GM21515 (cell line): ENCODE measurements around the gene CACNG5.

Experiments used
- ATAC-seq: cut with Tn5 transposase; IDR thresholded peaks from one replicate; pipeline ENCODE4 v1.9.1; 2021; ENCODE audit not compliant: unreplicated experiment

CACNG5 gene

DNA sequence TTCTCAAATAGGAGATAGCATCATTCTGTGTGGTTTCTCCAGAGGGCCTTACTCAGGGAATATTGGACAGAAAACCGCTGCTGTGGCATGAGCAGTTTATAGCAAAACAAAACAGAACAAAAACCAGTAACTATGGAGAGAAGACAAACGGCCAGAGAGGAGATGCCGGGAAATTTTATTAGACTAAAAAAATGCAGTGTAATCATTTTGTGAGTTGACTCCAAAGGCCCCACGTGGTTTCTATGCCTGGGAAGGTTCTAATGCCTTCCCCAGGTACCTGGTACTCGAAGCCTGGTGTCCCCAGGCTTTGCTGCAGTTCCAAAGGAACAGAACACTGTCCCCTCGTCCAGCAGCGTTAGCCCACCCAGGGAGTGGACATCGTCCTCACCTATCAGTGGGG is 12.9 kb upstream of the CACNG5 start:
- no peak for ATAC-seq

GRCh38 chr17:66826856-66827255 is 8.1 kb upstream of the CACNG5 start:
- ATAC-seq = no peak

DNA sequence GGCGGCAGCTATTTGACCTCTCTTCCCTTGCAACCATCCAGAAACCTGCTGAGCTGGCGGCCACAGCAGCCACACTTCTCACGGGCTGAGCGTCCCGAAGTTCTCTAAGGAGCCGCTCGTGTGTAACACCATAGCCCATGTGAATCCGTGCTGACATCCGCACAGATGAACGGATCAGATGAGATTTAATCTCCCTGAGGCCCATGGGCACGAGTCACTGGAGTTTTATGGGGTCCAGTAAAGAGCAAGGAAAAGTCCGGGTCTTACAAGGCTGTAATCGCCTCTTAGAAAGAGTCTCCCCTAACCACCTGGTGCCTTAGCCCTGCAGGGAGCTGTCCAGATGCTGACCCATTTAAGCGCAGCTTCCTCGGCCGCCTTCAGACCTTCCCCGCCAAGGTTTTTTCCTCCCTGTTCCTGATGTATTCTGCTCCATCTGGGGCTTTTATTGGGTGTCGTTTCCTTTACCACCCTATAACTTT is 5.5 kb upstream of the CACNG5 start:
- ATAC-seq = no peak

DNA sequence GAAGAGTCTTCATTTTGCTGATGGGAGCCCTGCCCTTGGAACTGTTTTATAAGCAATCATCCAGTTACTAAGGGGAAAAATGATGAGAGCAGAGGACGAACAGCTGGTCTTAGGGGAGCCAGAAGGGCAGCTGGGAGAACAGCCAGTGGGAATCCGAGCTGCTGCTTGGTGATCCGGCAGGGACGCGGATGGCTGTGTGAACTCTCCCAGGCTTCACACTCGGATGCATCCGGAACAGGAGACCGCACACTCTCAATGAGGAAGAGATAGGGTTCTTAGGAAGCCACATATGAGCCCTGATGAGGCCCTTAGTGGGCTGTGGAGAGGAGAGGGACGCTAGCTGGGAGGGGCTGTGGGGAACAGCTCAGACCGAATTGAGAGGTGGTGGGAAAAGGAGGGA is 5.0 kb upstream of the CACNG5 start:
- ATAC-seq = no peak

GRCh38 chr17:66830451-66830850 is 4.5 kb upstream of the CACNG5 start:
- ATAC-seq = no peak

DNA sequence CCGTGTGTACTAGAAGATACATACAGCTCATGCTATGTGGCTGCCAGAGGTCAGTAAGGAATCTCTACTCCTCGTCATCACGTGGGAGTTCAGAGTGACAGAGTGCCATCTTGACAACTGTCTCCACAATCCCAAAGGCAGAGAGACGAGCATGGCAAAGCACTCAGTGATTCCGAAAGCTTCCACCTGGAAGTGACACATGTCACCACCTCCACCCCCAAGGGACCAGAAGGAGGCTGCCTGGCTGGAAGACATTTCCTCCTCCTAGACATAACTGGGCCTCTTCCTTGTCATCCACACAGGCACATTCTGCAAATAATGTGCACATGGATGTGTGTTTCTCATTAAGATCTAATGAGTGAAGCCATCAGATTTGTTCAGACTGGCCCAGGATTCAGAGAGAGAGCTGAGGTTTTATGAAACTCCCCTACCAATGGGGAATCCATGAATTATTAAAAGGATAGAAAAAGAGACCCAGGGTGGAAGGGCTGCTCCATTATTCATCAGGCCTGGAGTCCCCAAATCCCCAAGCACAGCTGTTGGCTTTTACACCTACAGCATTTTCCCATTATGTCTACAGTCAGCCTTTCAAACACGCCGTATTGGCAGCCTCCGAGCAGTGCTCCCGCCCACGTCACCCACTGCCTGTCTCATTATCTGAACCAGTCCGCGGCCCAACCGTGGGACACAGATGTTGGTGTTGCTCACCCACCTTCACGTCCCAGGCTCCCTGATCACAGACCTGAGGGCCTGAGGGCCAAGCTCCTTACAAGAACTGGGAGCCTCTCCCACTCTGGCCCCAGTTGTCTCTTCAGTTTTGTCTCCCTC is 3.3 kb upstream of the CACNG5 start:
- ATAC-seq = no peak

DNA sequence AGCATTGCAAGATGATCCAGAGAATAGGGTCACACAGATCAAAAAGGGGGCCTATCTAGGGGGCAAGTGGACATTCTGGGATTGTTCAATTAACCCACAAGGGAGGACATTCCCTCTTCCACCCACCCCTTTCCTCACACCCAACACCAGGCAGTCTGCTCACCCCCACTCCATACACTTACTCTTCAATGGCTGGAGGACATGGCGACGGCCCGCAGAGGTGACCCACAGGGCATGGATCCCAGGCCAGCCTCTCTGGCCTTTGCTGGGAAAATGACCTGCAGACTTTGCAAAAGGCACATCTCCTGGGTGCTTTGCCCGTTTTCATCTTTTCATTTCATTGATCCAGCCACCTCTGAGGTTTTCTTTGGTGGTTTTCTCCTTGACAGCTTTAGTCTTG is 1.7 kb upstream of the CACNG5 start:
- ATAC-seq = no peak

- no peak for ATAC-seq
Measured at GRCh38 chr17:66834426-66834918, 445 bp upstream of the CACNG5 start.

- ATAC-seq = no peak
Measured at GRCh38 chr17:66835476-66835875, 559 bp downstream of the CACNG5 start.

DNA sequence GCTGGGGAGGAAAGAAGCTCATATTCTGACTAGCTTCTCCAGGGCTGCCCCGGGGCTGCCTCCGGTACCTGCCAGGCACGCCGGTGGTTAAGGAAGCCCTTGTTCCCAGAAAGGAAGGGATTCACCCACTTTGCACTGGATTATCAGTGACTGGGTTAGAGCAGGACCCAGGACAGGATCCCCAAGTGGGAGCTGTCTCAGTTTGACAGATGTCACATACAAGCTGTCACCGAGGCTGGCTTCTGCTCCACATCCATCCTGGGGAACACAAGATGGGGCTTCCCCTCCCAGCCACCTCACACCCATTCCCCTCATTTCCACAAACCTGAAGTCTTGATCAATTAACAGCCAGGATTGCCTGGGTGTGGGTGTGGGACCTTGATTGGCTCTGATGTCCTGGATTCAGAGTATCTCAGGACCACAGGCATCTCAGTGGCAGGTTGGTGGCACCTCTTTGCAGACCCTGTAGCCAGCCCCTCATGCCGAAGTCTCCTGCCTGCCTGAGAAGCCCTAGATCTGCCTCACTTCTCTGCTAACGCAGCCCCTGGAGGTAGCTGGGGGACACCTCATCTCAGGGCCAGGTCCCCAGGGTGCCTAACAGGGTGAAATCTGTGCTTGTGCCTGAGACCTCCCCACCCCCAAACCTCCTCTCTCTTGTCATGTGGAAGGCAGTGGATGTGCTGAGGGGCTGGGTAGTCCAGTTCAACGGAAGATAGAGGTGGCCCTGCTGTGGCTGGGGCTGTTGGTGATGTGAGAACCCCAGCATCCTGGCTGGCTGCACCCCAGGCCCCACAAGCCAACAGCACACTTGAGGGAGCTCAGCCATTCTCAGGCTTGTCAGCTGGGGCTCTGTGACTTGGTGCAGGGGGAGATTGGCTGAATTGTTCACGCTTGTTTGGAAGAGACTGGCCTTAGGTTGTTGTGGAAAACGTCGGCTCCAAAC is 1.4 kb downstream of the CACNG5 start:
- no peak for ATAC-seq

DNA sequence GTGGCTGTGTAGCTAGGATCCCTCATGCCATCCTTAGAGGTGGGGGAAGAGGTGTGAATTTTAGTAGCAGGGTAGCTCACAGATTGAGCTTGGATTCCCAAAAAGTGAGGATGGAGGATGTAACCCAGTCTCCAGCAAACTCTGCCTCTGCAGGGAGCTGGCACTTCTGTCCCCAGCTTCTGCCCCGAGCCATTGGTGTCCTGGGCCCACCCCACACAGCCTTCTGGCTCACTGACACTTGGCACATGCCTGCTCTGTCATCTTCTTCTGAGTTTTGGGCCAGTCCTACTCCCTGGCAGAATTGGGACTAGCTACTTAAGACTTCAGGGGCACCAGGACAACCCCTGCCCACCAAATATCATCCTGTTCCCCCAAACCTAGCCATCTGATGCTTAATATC is 2.3 kb downstream of the CACNG5 start:
- ATAC-seq = no peak

- no peak for ATAC-seq
Measured at GRCh38 chr17:66837885-66838665, 3.2 kb downstream of the CACNG5 start.

- ATAC-seq = no peak
Measured at GRCh38 chr17:66839616-66840015, 4.7 kb downstream of the CACNG5 start.

GRCh38 chr17:66840061-66840460 is 5.1 kb downstream of the CACNG5 start:
- no peak for ATAC-seq

GRCh38 chr17:66841328-66841727 is 6.4 kb downstream of the CACNG5 start:
- ATAC-seq = no peak

GRCh38 chr17:66841744-66842143 is 6.8 kb downstream of the CACNG5 start:
- ATAC-seq = no peak

GRCh38 chr17:66842505-66842904 is 7.6 kb downstream of the CACNG5 start:
- ATAC-seq = no peak

GRCh38 chr17:66842959-66843358 is 8.0 kb downstream of the CACNG5 start:
- ATAC-seq = no peak

GRCh38 chr17:66843627-66844026 is 8.7 kb downstream of the CACNG5 start:
- no peak for ATAC-seq

- no peak for ATAC-seq
Measured at GRCh38 chr17:66847704-66848103, 12.8 kb downstream of the CACNG5 start.

- ATAC-seq = no peak
Measured at GRCh38 chr17:66848496-66848895, 13.6 kb downstream of the CACNG5 start.
